ENCODE measurements around the gene CCDC177.
"Not testable (repeated sequence)": the region's sequence is repeated elsewhere in the genome, so short reads cannot be mapped to it uniquely, and the experiment has no call there.

CCDC177 gene

GRCh38 chr14:69599431-69599830 lies 24.8 kb upstream of the CCDC177 start:
- not testable (repeated sequence) for DNase-seq (ENCODE audit: low read depth)

- no peak for DNase-seq (ENCODE audit: low read depth)
Measured at GRCh38 chr14:69595336-69595735, 20.7 kb upstream of the CCDC177 start.

- no peak for DNase-seq (ENCODE audit: low read depth)
Measured at GRCh38 chr14:69594846-69595245, 20.2 kb upstream of the CCDC177 start.

- no peak for DNase-seq (ENCODE audit: low read depth)
Measured at GRCh38 chr14:69593018-69593677, 18.5 kb upstream of the CCDC177 start.

- DNase-seq (ENCODE audit: low read depth), result no peak
Measured at GRCh38 chr14:69591317-69591716, 16.6 kb upstream of the CCDC177 start.

GRCh38 chr14:69587389-69587788 lies 12.7 kb upstream of the CCDC177 start:
- DNase-seq (ENCODE audit: low read depth), result no peak

GRCh38 chr14:69586404-69586803 lies 11.7 kb upstream of the CCDC177 start:
- no peak for DNase-seq (ENCODE audit: low read depth)

- no peak for DNase-seq (ENCODE audit: low read depth)
Measured at GRCh38 chr14:69584389-69584788, 9.7 kb upstream of the CCDC177 start.

GRCh38 chr14:69582829-69583228 lies 8.2 kb upstream of the CCDC177 start:
- no peak for DNase-seq (ENCODE audit: low read depth)

GRCh38 chr14:69582212-69582611 lies 7.5 kb upstream of the CCDC177 start:
- DNase-seq (ENCODE audit: low read depth), result peak; percentile 24

- no peak for DNase-seq (ENCODE audit: low read depth)
Measured at GRCh38 chr14:69581316-69581935, 6.8 kb upstream of the CCDC177 start.

GRCh38 chr14:69580009-69580577 lies 5.4 kb upstream of the CCDC177 start:
- peak; percentile 79 for DNase-seq (ENCODE audit: low read depth)

- DNase-seq (ENCODE audit: low read depth), result no peak
Measured at GRCh38 chr14:69579476-69579875, 4.8 kb upstream of the CCDC177 start.

GRCh38 chr14:69574954-69575295 lies 254 bp upstream of the CCDC177 start:
- DNase-seq (ENCODE audit: low read depth), result no peak

GRCh38 chr14:69573831-69574262 lies 824 bp downstream of the CCDC177 start:
- DNase-seq (ENCODE audit: low read depth), result no peak

GRCh38 chr14:69573205-69573830 lies 1.4 kb downstream of the CCDC177 start:
- no peak for DNase-seq (ENCODE audit: low read depth)

GRCh38 chr14:69572841-69573135 lies 1.9 kb downstream of the CCDC177 start:
- DNase-seq (ENCODE audit: low read depth), result no peak

GRCh38 chr14:69572030-69572840 lies 2.4 kb downstream of the CCDC177 start:
- DNase-seq (ENCODE audit: low read depth), result no peak

GRCh38 chr14:69571449-69572029 lies 3.1 kb downstream of the CCDC177 start:
- no peak for DNase-seq (ENCODE audit: low read depth)

- DNase-seq (ENCODE audit: low read depth), result no peak
Measured at GRCh38 chr14:69570836-69571330, 3.8 kb downstream of the CCDC177 start.

- no peak for DNase-seq (ENCODE audit: low read depth)
Measured at GRCh38 chr14:69569859-69570258, 4.8 kb downstream of the CCDC177 start.

GRCh38 chr14:69567563-69567962 lies 7.1 kb downstream of the CCDC177 start:
- DNase-seq (ENCODE audit: low read depth), result no peak

Measured in non-pigmented ciliary epithelial cell (primary cell).